ENCODE results near the gene TNPO3.

DNA sequence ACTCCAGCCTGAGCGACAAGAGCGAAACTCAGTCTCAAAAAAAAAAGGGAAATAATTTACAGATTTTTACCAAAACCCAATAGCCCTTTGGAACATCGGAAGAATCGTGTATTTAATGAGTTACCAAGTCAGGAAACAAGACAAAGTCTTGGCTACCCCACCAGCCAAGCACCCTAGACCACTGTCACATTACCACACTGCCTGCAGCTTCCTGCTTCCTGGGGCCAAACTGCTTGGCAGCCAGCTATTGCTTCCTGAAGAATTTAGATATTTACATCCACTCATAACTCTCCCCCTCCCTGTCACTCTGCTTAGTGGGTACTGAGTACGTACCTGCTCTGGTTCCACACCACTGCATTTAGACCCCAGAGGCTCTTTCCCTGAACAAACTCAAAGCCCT, 14.1 kb upstream of the TNPO3 start:
- TF ChIP-seq CTCF (IDR thresholded peaks at IDR 0.05) (no peak), POLR2AphosphoS5 (IDR thresholded peaks at IDR 0.05) (no peak), POLR2A (IDR thresholded peaks at IDR 0.05) (no peak)

Measured in gastroesophageal sphincter (tissue), 3 donors.